HepG2 (cell line): Measurements from ENCODE around the gene CTU2. TPM values are rescaled to one million over a fixed set of nuclear protein-coding genes. Genes with fewer than 3 reads are reported as not detected.
A peak's percentile ranks its signal among the peaks of the same experiment; 100 is the strongest.

Experiments used
- FOXJ3 ChIP-seq: sonication (generic); formaldehyde crosslinking; IDR thresholded peaks from 2 replicates; pipeline ENCODE4 v1.4.0; 2020; ENCODE audit warnings: missing genetic modification reagents, mild to moderate bottlenecking, borderline replicate concordance
- HES4 ChIP-seq: sonication (generic); formaldehyde crosslinking; IDR thresholded peaks from 2 replicates; pipeline ENCODE4 v1.9.0; 2021; ENCODE audit warnings: mild to moderate bottlenecking, missing genetic modification reagents, borderline replicate concordance
- JDP2 ChIP-seq: sonication (generic); formaldehyde crosslinking; IDR thresholded peaks from 2 replicates; pipeline ENCODE4 v1.8.1; 2022; ENCODE audit warnings: missing genetic modification reagents, borderline replicate concordance
- MEIS1 ChIP-seq: sonication (generic); formaldehyde crosslinking; IDR thresholded peaks from 2 replicates; pipeline ENCODE4 v1.9.0; 2021; ENCODE audit warnings: mild to moderate bottlenecking, missing genetic modification reagents, moderate library complexity, borderline replicate concordance
- NR1H2 ChIP-seq: sonication (generic); formaldehyde crosslinking; IDR thresholded peaks from 2 replicates; pipeline ENCODE4 v1.8.1; 2022; ENCODE audit warnings: low read depth, missing genetic modification reagents, borderline replicate concordance
- POGZ ChIP-seq: sonication (generic); formaldehyde crosslinking; IDR thresholded peaks from 2 replicates; pipeline ENCODE4 v1.4.0; 2020; ENCODE audit warnings: mild to moderate bottlenecking, missing genetic modification reagents
- SAP130 ChIP-seq: IDR thresholded peaks from 2 replicates; pipeline ENCODE4 v1.6.1; 2016; ENCODE audit warnings: low read depth
- SIX4 ChIP-seq: sonication (generic); formaldehyde crosslinking; IDR thresholded peaks from 2 replicates; pipeline ENCODE4 v1.4.0; 2020; ENCODE audit warnings: missing genetic modification reagents
- SP4 ChIP-seq: sonication (generic); formaldehyde crosslinking; IDR thresholded peaks from 2 replicates; pipeline ENCODE4 v1.8.1; 2023; ENCODE audit warnings: mild to moderate bottlenecking, missing genetic modification reagents
- SPEN ChIP-seq: sonication (generic); formaldehyde crosslinking; IDR thresholded peaks from 2 replicates; pipeline ENCODE4 v1.5.1; 2020; ENCODE audit warnings: low read depth, mild to moderate bottlenecking, missing genetic modification reagents
- ZMYM3 ChIP-seq: sonication (generic); formaldehyde crosslinking; IDR thresholded peaks from 2 replicates; pipeline ENCODE4 v1.5.1; 2020; ENCODE audit warnings: mild to moderate bottlenecking, missing genetic modification reagents
- ZNF292 ChIP-seq: sonication (generic); formaldehyde crosslinking; IDR thresholded peaks from 2 replicates; pipeline ENCODE4 v1.8.1; 2022; ENCODE audit warnings: mild to moderate bottlenecking, low read depth, missing genetic modification reagents, borderline replicate concordance
- ZNF441 ChIP-seq: sonication (generic); formaldehyde crosslinking; IDR thresholded peaks from 2 replicates; pipeline ENCODE4 v1.7.0; 2021; ENCODE audit warnings: missing genetic modification reagents, borderline replicate concordance
- ZNF530 ChIP-seq: sonication (generic); formaldehyde crosslinking; IDR thresholded peaks from 2 replicates; pipeline ENCODE4 v1.5.0; 2020; ENCODE audit warnings: low read depth, mild to moderate bottlenecking, missing genetic modification reagents
- ZNF816 ChIP-seq: sonication (generic); formaldehyde crosslinking; IDR thresholded peaks from 2 replicates; pipeline ENCODE4 v1.8.0; 2022; ENCODE audit warnings: missing genetic modification reagents, mild to moderate bottlenecking, borderline replicate concordance
- ZSCAN31 ChIP-seq: sonication (generic); formaldehyde crosslinking; IDR thresholded peaks from 2 replicates; pipeline ENCODE4 v1.5.0; 2020; ENCODE audit warnings: low read depth, mild to moderate bottlenecking, missing genetic modification reagents
- polyA plus RNA-seq, 8 experiments: library from polyadenylated mRNA; depleted of rRNA in 3 of 8; stranded (reverse) in 7 of 8; unstranded in 1 of 8; fragments of >200 nt; fragmentation: Illumina TruSeq in 4 of 8; extraction: Trizol in 4 of 8; gene quantifications; 2 replicates each; pipeline versions ENCODE4 v1.2.1 to v1.2.3, GENCODE V29; 2011 to 2016; ENCODE audit warnings: low read depth in 4 of 8, missing spikeins in 1 of 8, mixed read lengths in 1 of 8; ENCODE audit not compliant: insufficient read depth in 1 of 8
- total RNA-seq, 5 experiments: library from RNA; depleted of rRNA; stranded (reverse); fragments of >200 nt; fragmentation: Illumina TruSeq; extraction: Trizol; gene quantifications; 2 replicates each; pipeline ENCODE4 v1.2.3, GENCODE V29; 2016; ENCODE audit warnings: low read depth in 1 of 5
- TF ChIP-seq, protein P1 (sequence below): sonication (generic); formaldehyde crosslinking; IDR thresholded peaks from 2 replicates; pipeline ENCODE4 v1.5.0; 2020; ENCODE audit warnings: mild to moderate bottlenecking, missing genetic modification reagents
- TF ChIP-seq, protein P2 (sequence below): sonication (generic); formaldehyde crosslinking; IDR thresholded peaks from 2 replicates; pipeline ENCODE4 v1.4.0; 2020; ENCODE audit warnings: mild to moderate bottlenecking, missing genetic modification reagents
- TF ChIP-seq, protein P3 (sequence below): sonication (generic); formaldehyde crosslinking; IDR thresholded peaks from 2 replicates; pipeline ENCODE4 v1.8.0; 2022; ENCODE audit warnings: mild to moderate bottlenecking, missing genetic modification reagents, moderate library complexity
- TF ChIP-seq, protein P4 (sequence below): sonication (generic); formaldehyde crosslinking; IDR thresholded peaks from 2 replicates; pipeline ENCODE4 v1.8.1; 2023; ENCODE audit warnings: mild to moderate bottlenecking, missing genetic modification reagents
- TF ChIP-seq, protein P5 (sequence below): sonication (generic); formaldehyde crosslinking; conservative IDR thresholded peaks from 2 replicates; pipeline ENCODE4 v1.4.0; 2020; ENCODE audit warnings: missing genetic modification reagents
- TF ChIP-seq, protein P6 (sequence below): IDR thresholded peaks from 2 replicates; pipeline ENCODE4 v1.6.1; 2016

The CTU2 gene
- total and polyA plus RNA-seq, 2 of the 13 experiments (the other 11 are each of a cell fraction or from before 2014, with no cell fraction given) = 13.3 to 21.9 TPM

DNA sequence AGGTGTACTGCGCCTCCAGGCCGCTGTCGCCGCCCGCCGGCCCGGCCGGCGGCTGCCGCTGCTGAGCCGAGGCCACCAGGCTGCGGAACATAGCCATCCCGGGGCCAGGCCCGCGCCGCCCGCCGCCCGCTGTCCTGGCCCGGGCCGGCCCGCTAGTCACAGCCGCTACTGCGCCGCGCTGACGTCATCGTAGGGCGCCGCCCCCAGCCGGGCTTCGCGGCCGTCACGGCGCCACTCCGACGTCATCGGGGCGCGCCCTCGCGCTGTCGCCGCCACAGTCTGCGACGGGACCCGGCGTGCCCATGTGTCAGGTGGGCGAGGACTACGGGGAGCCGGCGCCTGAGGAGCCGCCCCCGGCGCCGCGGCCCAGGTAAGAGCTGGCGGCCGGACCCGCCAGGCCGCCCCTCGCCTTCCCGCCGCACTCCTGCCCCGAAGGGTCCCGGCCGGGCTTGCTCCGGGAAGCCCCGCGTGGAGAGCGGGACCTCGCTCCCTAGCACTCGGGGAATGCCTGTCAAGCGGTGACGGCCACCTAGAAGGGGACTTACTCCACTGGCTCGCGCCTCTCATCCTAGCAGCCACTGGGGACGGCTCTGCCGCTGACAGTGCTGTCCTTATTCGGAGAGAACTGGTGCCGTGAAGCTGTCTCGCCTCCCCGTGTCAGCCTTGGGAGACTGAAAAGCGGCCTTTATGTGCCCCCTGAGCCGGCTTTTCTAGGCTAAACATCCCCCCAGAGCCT is at the start of gene CTU2, which contains the start of gene RNF166 (continued):
- TF ChIP-seq POGZ (CRISPR knock-in tag) (peak; percentile 71), ZMYM3 (CRISPR knock-in tag) (no peak), FOXJ3 (CRISPR knock-in tag) (no peak), SP4 (peak; percentile 92), SAP130 (CRISPR knock-in tag) (peak; percentile 100), SPEN (CRISPR knock-in tag) (peak; percentile 98), ZNF292 (no peak), MEIS1 (CRISPR knock-in tag) (peak; percentile 85), NR1H2 (CRISPR knock-in tag) (no peak), ZNF816 (CRISPR knock-in tag) (no peak; the same call in 1 of the 2 replicates), ZNF441 (CRISPR knock-in tag) (0 out of 2 replicates have a peak, but pooled peaks have one; percentile 60), JDP2 (CRISPR knock-in tag) (no peak), ZNF530 (CRISPR knock-in tag) (no peak), ZSCAN31 (CRISPR knock-in tag) (peak; percentile 68; the same call in 1 of the 2 replicates), HES4 (CRISPR knock-in tag) (peak; percentile 65; the same call in 1 of the 2 replicates), SIX4 (CRISPR knock-in tag) (no peak)
- TF ChIP-seq, protein P1, sequence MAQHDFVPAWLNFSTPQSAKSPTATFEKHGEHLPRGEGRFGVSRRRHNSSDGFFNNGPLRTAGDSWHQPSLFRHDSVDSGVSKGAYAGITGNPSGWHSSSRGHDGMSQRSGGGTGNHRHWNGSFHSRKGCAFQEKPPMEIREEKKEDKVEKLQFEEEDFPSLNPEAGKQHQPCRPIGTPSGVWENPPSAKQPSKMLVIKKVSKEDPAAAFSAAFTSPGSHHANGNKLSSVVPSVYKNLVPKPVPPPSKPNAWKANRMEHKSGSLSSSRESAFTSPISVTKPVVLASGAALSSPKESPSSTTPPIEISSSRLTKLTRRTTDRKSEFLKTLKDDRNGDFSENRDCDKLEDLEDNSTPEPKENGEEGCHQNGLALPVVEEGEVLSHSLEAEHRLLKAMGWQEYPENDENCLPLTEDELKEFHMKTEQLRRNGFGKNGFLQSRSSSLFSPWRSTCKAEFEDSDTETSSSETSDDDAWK (CRISPR knock-in tag) = no peak
- TF ChIP-seq, protein P2, sequence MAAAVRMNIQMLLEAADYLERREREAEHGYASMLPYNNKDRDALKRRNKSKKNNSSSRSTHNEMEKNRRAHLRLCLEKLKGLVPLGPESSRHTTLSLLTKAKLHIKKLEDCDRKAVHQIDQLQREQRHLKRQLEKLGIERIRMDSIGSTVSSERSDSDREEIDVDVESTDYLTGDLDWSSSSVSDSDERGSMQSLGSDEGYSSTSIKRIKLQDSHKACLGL (CRISPR knock-in tag) = peak; percentile 99
- TF ChIP-seq, protein P3, sequence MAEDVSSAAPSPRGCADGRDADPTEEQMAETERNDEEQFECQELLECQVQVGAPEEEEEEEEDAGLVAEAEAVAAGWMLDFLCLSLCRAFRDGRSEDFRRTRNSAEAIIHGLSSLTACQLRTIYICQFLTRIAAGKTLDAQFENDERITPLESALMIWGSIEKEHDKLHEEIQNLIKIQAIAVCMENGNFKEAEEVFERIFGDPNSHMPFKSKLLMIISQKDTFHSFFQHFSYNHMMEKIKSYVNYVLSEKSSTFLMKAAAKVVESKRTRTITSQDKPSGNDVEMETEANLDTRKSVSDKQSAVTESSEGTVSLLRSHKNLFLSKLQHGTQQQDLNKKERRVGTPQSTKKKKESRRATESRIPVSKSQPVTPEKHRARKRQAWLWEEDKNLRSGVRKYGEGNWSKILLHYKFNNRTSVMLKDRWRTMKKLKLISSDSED (CRISPR knock-in tag) = no peak
- TF ChIP-seq, protein P4, sequence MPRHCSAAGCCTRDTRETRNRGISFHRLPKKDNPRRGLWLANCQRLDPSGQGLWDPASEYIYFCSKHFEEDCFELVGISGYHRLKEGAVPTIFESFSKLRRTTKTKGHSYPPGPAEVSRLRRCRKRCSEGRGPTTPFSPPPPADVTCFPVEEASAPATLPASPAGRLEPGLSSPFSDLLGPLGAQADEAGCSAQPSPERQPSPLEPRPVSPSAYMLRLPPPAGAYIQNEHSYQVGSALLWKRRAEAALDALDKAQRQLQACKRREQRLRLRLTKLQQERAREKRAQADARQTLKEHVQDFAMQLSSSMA (CRISPR knock-in tag) = 0 out of 2 replicates have a peak, but pooled peaks have one; percentile 11
- TF ChIP-seq, protein P5, sequence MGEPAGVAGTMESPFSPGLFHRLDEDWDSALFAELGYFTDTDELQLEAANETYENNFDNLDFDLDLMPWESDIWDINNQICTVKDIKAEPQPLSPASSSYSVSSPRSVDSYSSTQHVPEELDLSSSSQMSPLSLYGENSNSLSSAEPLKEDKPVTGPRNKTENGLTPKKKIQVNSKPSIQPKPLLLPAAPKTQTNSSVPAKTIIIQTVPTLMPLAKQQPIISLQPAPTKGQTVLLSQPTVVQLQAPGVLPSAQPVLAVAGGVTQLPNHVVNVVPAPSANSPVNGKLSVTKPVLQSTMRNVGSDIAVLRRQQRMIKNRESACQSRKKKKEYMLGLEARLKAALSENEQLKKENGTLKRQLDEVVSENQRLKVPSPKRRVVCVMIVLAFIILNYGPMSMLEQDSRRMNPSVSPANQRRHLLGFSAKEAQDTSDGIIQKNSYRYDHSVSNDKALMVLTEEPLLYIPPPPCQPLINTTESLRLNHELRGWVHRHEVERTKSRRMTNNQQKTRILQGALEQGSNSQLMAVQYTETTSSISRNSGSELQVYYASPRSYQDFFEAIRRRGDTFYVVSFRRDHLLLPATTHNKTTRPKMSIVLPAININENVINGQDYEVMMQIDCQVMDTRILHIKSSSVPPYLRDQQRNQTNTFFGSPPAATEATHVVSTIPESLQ (CRISPR knock-in tag) = peak; percentile 76; the same call in 1 of the 2 replicates
- TF ChIP-seq, protein P6, sequence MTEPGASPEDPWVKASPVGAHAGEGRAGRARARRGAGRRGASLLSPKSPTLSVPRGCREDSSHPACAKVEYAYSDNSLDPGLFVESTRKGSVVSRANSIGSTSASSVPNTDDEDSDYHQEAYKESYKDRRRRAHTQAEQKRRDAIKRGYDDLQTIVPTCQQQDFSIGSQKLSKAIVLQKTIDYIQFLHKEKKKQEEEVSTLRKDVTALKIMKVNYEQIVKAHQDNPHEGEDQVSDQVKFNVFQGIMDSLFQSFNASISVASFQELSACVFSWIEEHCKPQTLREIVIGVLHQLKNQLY (CRISPR knock-in tag) = peak; percentile 54; the same call in 1 of the 2 replicates
